Raji (cell line): ENCODE results near the gene CDC20B.

Source experiments
- POLR2A ChIP-seq: IDR thresholded peaks from 2 replicates; pipeline ENCODE4 v1.6.1; 2011; ENCODE audit warnings: low read depth, low read length, control low read depth; ENCODE audit not compliant: insufficient read depth

The CDC20B gene

DNA sequence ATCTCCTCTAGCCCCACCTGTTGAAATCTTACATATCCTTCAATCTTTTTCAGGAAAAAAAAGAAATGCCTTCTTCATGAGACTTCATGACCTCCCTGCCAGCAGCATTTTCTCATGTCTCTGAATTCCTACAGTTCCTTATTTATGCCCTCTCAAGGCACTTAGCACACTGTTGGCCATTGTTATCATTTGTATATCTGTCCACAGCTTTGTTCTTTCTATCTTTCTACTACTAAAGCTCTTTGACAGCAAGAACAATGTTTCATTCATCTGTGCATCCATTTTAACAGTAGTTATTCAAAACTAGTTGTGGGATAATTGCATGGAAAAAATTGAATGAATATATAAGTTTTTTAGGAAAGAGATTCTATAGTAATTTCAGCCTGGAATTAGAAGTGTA is 91.4 kb downstream of the CDC20B start:
- no peak for TF ChIP-seq POLR2A

GRCh38 chr5:55073211-55073610 is 99.8 kb downstream of the CDC20B start:
- TF ChIP-seq POLR2A = no peak

DNA sequence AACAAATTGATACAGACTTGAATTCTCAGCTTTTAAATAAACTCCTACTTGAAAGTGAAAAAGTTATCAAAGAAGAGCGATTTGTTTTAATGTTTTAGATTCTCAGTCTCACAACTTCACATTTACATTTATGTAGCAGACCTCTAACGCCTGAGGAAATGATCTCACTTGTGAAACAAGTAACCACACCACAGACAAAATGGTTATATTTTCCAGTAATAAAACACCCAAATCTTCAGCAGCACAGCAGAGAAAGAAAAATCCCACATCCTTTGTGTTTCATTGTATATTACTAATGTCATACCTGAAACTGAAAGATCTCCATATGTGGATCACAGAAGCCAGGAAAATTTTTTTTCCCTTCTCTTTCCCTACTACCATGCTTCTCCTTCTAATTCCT is 100.3 kb downstream of the CDC20B start:
- TF ChIP-seq POLR2A = no peak

- TF ChIP-seq POLR2A = no peak
Measured at GRCh38 chr5:55071413-55071812, 101.6 kb downstream of the CDC20B start.

GRCh38 chr5:55070968-55071367 is 102.0 kb downstream of the CDC20B start:
- TF ChIP-seq POLR2A = no peak

DNA sequence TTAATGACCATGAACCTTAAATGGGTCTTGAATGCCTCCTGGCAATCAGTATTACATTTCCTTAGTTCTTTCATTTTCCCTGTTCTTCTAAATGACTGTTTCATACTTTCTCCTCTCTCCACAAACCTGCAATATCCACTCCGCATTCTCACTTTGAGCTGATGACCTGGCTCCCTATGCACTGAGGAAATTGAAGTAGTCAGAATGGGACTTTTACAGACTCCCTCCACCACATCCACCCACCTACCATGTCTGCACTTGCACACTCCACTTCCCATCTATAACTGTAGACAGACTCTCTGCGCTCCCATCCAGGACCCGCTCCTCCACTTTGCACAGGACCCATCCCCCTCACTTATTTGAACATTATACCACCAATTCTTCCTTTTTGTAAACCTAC is 106.7 kb downstream of the CDC20B start:
- TF ChIP-seq POLR2A = no peak

DNA sequence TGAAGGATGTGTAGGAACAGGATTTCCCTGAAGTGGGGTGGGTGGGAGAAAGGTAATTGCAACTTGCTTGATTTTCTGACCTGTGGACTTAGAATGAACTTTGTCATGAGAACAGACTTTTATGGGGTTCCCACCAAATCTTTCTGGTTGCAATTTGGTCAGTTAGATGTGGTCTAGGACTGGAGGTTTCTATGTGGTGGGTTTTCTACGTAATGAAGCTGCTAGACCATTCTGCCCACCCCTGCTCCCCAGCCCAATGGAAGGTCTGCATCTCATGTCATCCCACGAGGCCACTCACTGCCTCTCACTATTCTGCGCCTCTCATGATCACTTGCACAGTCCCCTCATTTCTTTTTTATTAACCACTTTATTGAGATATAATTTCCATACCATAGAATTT is 108.5 kb downstream of the CDC20B start:
- no peak for TF ChIP-seq POLR2A

GRCh38 chr5:55063899-55064298 is 109.1 kb downstream of the CDC20B start:
- no peak for TF ChIP-seq POLR2A

GRCh38 chr5:55063220-55063863 is 109.6 kb downstream of the CDC20B start:
- TF ChIP-seq POLR2A = no peak
